MM.1S (cell line): Measurements from ENCODE around the gene EVI5.

ENCODE experiments used
- DNase-seq: peaks from one replicate; pipeline ENCODE4 v3.0.0-alpha.2; 2015
- H2AFZ ChIP-seq: fragments of 300-600 bp; sonication (generic); 2 replicates; pipeline ENCODE4 v1.6.0; 2016; ENCODE audit warnings: antibody characterized with exemption, low read length
- H3F3A ChIP-seq: fragments of 300-600 bp; sonication (generic); 2 replicates; pipeline ENCODE4 v1.6.1; 2016; ENCODE audit warnings: mild to moderate bottlenecking, antibody characterized with exemption, low read length, moderate library complexity, mixed read lengths; ENCODE audit not compliant: insufficient read depth
- H3K27ac ChIP-seq: fragments of 300-600 bp; sonication (generic); 2 replicates; pipeline ENCODE4 v1.5.1; 2016; ENCODE audit warnings: mild to moderate bottlenecking, low read length
- H3K27me3 ChIP-seq: fragments of 300-600 bp; sonication (generic); replicated peaks from 2 replicates; pipeline ENCODE4 v1.6.0; 2016; ENCODE audit warnings: low read length; ENCODE audit not compliant: insufficient read depth
- H3K36me3 ChIP-seq: fragments of 300-600 bp; sonication (generic); replicated peaks from 2 replicates; pipeline ENCODE4 v1.6.1; 2016; ENCODE audit warnings: mild to moderate bottlenecking, low read length, mixed read lengths; ENCODE audit not compliant: insufficient read depth
- H3K4me1 ChIP-seq: fragments of 300-600 bp; sonication (generic); 2 replicates; pipeline ENCODE4 v1.6.1; 2016; ENCODE audit warnings: low read length, mixed read lengths
- H3K4me2 ChIP-seq: fragments of 300-600 bp; sonication (generic); 2 replicates; pipeline ENCODE4 v1.6.0; 2016; ENCODE audit warnings: low read depth, low read length
- H3K4me3 ChIP-seq: fragments of 300-600 bp; sonication (generic); 2 replicates; pipeline ENCODE4 v1.5.1; 2016; ENCODE audit warnings: low read length, mixed read lengths
- H3K79me2 ChIP-seq: fragments of 300-600 bp; sonication (generic); 2 replicates; pipeline ENCODE4 v1.6.1; 2016; ENCODE audit warnings: mixed run types, low read length, mixed read lengths
- H3K9ac ChIP-seq: fragments of 300-600 bp; sonication (generic); 2 replicates; pipeline ENCODE4 v1.6.1; 2016; ENCODE audit warnings: low read length, mixed read lengths
- H3K9me2 ChIP-seq: fragments of 300-600 bp; sonication (generic); replicated peaks from 2 replicates; pipeline ENCODE4 v1.6.1; 2016; ENCODE audit warnings: mild to moderate bottlenecking, low read length, mixed read lengths; ENCODE audit not compliant: insufficient read depth
- H3K9me3 ChIP-seq: fragments of 300-600 bp; sonication (generic); replicated peaks from 2 replicates; pipeline ENCODE4 v1.6.1; 2016; ENCODE audit warnings: mild to moderate bottlenecking, low read length, mixed read lengths; ENCODE audit not compliant: insufficient read depth
- H4K20me1 ChIP-seq: fragments of 300-600 bp; sonication (generic); 2 replicates; pipeline ENCODE4 v1.6.1; 2016; ENCODE audit warnings: mild to moderate bottlenecking, low read length, moderate library complexity, mixed read lengths; ENCODE audit not compliant: insufficient read depth
- EZH2 ChIP-seq: fragments of 300-600 bp; sonication (generic); optimal IDR thresholded peaks from 2 replicates; pipeline ENCODE3; 2017; ENCODE audit warnings: low read depth, mild to moderate bottlenecking, antibody characterized with exemption, low read length, mixed read lengths
- EZH2phosphoT487 ChIP-seq: fragments of 300-600 bp; sonication (generic); IDR thresholded peaks from 2 replicates; pipeline ENCODE4 v1.6.1; 2018; ENCODE audit warnings: antibody characterized with exemption, low read length
- TF ChIP-seq, protein P1 (sequence below): fragments of 300-600 bp; sonication (generic); IDR thresholded peaks from 2 replicates; pipeline ENCODE4 v1.5.1; 2016; ENCODE audit warnings: antibody characterized with exemption, low read length, mixed read lengths

EVI5 gene

GRCh38 chr1:92623187-92623778, 161.6 kb downstream of the EVI5 start:
- Histone ChIP-seq H3K4me1 (no peaks in the 10 kb centered on the region), H3K9me3 (no peaks in the 10 kb centered on the region), H3K36me3 (no peaks in the 10 kb centered on the region), H3F3A (no peaks in the 10 kb centered on the region), H3K4me2 (no peak overlapping the region), H3K27me3 (no peaks in the 10 kb centered on the region), H3K4me3 (no peak overlapping the region), H3K27ac (no peak overlapping the region), H3K9me2 (no peaks in the 10 kb centered on the region), H3K9ac (no peak overlapping the region), H4K20me1 (no peaks in the 10 kb centered on the region), H3K79me2 (no peaks in the 10 kb centered on the region), H2AFZ (no peak overlapping the region)
- peak; percentile 48 for DNase-seq
- TF ChIP-seq EZH2phosphoT487 (no peak), EZH2 (no peak)
- TF ChIP-seq, protein P1, sequence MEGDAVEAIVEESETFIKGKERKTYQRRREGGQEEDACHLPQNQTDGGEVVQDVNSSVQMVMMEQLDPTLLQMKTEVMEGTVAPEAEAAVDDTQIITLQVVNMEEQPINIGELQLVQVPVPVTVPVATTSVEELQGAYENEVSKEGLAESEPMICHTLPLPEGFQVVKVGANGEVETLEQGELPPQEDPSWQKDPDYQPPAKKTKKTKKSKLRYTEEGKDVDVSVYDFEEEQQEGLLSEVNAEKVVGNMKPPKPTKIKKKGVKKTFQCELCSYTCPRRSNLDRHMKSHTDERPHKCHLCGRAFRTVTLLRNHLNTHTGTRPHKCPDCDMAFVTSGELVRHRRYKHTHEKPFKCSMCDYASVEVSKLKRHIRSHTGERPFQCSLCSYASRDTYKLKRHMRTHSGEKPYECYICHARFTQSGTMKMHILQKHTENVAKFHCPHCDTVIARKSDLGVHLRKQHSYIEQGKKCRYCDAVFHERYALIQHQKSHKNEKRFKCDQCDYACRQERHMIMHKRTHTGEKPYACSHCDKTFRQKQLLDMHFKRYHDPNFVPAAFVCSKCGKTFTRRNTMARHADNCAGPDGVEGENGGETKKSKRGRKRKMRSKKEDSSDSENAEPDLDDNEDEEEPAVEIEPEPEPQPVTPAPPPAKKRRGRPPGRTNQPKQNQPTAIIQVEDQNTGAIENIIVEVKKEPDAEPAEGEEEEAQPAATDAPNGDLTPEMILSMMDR: peak; percentile 48

DNA sequence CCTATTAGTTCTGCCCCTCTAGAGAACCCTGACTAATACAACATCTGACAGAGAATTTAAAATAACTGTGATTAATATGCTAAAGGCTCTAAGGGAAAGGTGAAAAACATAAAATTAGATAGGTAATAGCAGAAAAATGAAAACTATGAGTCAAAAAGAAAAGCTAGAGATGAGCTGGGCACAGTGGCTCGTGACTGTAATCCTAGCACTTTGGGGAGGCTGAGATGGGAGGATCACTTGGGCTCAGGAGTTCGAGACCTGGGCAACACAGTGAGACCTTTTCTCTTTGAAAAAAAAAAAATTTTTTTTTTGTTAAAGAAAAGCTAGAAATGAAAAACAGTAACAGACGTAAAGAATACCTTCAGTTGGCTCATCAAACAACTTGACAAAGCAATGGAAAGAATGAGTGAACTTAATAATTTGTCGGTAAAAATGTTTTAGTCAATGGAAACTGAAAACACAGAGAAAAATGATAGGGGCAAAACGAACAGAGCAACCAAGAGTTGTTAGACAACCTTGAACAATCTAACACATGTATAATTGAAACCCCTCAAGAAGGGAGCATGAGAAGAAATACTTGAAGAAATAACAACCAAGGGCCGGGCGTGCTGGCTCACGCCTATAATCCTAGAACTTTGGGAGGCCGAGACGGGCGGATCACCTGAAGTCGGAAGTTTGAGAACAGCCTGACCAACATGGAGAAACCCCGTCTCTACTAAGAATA, 165.3 kb downstream of the EVI5 start:
- TF ChIP-seq, protein P1: no peak
- TF ChIP-seq EZH2: no peak
- no peak for TF ChIP-seq EZH2phosphoT487
- no peaks in the 10 kb centered on the region for H3K36me3 ChIP-seq
- H3F3A ChIP-seq: no peaks in the 10 kb centered on the region
- DNase-seq: no peak
- no peaks in the 10 kb centered on the region for H3K9me2 ChIP-seq
- no peaks in the 10 kb centered on the region for H3K27me3 ChIP-seq
- H3K9ac ChIP-seq: no peak overlapping the region
- no peaks in the 10 kb centered on the region for H3K79me2 ChIP-seq
- no peaks in the 10 kb centered on the region for H4K20me1 ChIP-seq
- H3K4me1 ChIP-seq: no peaks in the 10 kb centered on the region
- H3K9me3 ChIP-seq: no peaks in the 10 kb centered on the region
- H3K27ac ChIP-seq: no peak overlapping the region
- no peak overlapping the region for H2AFZ ChIP-seq
- no peak overlapping the region for H3K4me2 ChIP-seq
- no peak overlapping the region for H3K4me3 ChIP-seq

DNA sequence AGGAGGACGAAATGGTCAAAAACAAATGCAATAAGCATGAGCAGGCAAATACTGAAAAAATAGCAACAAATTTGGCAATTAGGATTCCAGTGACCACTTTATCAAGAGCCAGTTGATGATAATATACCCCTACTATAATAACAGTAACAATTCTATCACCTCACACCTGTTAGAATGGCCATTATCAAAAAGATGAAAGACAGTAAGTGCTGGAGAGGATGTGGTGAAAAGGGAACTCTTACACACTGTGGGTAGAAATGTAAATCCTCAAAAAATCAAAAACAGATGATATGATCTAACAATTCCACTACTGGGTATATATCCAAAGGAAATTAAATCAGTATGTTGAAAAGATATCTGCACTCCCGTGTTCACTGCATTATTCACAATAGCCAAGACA, 183.9 kb downstream of the EVI5 start:
- no peaks in the 10 kb centered on the region for H3K9me2 ChIP-seq
- H3K79me2 ChIP-seq: no peaks in the 10 kb centered on the region
- H3K9me3 ChIP-seq: no peaks in the 10 kb centered on the region
- H3K9ac ChIP-seq: no peak overlapping the region
- H3K4me3 ChIP-seq: no peak overlapping the region
- DNase-seq: no peak
- TF ChIP-seq EZH2phosphoT487 (no peak), EZH2 (no peak)
- TF ChIP-seq, protein P1: no peak
- no peaks in the 10 kb centered on the region for H3K27me3 ChIP-seq
- 0 out of 2 replicates have a peak, but pooled peaks cover 6% of the 10 kb centered on the region for H3K4me1 ChIP-seq
- no peaks in the 10 kb centered on the region for H4K20me1 ChIP-seq
- H2AFZ ChIP-seq: no peak overlapping the region
- H3F3A ChIP-seq: no peaks in the 10 kb centered on the region
- H3K36me3 ChIP-seq: no peaks in the 10 kb centered on the region
- no peak overlapping the region for H3K4me2 ChIP-seq
- H3K27ac ChIP-seq: no peak overlapping the region
